ENCODE results near the gene HHIPL1.

The HHIPL1 gene

GRCh38 chr14:99644723-99645544, at the start of gene HHIPL1:
TSS of gene HHIPL1 (plus strand) at chr14:99645129. CDS start at chr14:99645208, 79 bp downstream.
- no peak for DNase-seq

GRCh38 chr14:99595524-99595923, 49.4 kb upstream of the HHIPL1 start:
- no peak for DNase-seq

GRCh38 chr14:99596071-99596627, 48.8 kb upstream of the HHIPL1 start:
- no peak for DNase-seq

GRCh38 chr14:99596772-99597171, 48.2 kb upstream of the HHIPL1 start:
- no peak for DNase-seq

GRCh38 chr14:99597911-99598600, 46.9 kb upstream of the HHIPL1 start:
- no peak for DNase-seq

GRCh38 chr14:99598774-99599173, 46.2 kb upstream of the HHIPL1 start:
- no peak for DNase-seq

- DNase-seq: no peak
Observed at GRCh38 chr14:99599393-99599792, 45.5 kb upstream of the HHIPL1 start.

GRCh38 chr14:99600232-99600888, 44.6 kb upstream of the HHIPL1 start:
- no peak for DNase-seq

GRCh38 chr14:99601361-99601831, 43.5 kb upstream of the HHIPL1 start:
- DNase-seq: no peak

- peak; percentile 16 for DNase-seq
Observed at GRCh38 chr14:99602054-99602787, 42.7 kb upstream of the HHIPL1 start.

- no peak for DNase-seq
Observed at GRCh38 chr14:99602788-99603415, 42.0 kb upstream of the HHIPL1 start.

GRCh38 chr14:99603471-99604277, 41.3 kb upstream of the HHIPL1 start, which contains the start of gene CCDC85C:
TSS of gene CCDC85C (minus strand) at chr14:99604207. CDS start at chr14:99603959, 248 bp downstream.
- no peak for DNase-seq

- peak; percentile 92 for DNase-seq
Observed at GRCh38 chr14:99604278-99604765, 40.6 kb upstream of the HHIPL1 start.

- peak; percentile 65 for DNase-seq
Observed at GRCh38 chr14:99604766-99605298, 40.1 kb upstream of the HHIPL1 start.

GRCh38 chr14:99605299-99605961, 39.5 kb upstream of the HHIPL1 start:
- DNase-seq: peak; percentile 57

GRCh38 chr14:99606359-99606758, 38.6 kb upstream of the HHIPL1 start:
- DNase-seq: no peak

- DNase-seq: no peak
Observed at GRCh38 chr14:99608591-99608990, 36.3 kb upstream of the HHIPL1 start.

- DNase-seq: no peak
Observed at GRCh38 chr14:99609245-99610170, 35.4 kb upstream of the HHIPL1 start.

GRCh38 chr14:99611646-99612045, 33.3 kb upstream of the HHIPL1 start:
- no peak for DNase-seq

Measured in NCI-H1092 (cell line).